IPS-NIHi11 (cell line): Measurements from ENCODE around the gene VPS4A.
"Not testable (repeated sequence)": the region's sequence is repeated elsewhere in the genome, so short reads cannot be mapped to it uniquely, and the experiment has no call there.

Experiments
- DNase-seq: peaks from one replicate; pipeline ENCODE4 v3.0.0; 2012; ENCODE audit warnings: mixed read lengths, low spot score

VPS4A gene

DNA sequence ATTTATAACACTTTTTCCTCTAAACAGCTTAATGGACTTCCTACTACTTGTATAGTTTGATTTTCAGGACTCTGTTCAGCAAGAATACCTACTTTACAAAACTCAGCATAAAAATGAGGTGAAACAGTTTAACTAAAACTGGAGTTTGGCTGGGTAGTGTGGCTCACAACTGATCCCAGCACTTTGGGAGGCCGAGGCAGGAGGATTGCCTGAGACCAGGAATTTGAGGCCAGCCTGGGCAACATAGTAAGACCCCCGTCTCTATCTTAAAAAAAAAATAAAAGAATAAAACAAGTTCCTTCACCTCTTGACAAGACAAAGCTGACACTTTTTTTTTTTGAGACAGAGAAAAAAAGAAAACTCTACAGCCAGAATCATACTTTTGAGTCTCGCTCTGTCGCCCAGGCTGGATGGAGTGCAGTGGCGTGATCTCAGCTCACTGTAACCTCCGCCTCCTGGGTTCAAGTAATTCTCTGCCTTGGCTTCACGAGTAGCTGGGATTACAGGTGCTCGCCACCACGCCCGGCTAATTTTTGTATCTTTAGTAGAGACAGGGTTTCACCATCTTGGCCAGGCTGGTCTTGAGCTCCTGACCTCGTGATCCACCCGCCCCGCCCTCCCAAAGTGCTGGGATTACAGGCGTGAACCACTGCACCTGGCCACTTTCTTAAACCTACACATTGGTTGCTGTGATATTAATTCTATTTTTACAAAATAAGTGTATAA, 16.6 kb downstream of the VPS4A start:
- DNase-seq, result no peak

DNA sequence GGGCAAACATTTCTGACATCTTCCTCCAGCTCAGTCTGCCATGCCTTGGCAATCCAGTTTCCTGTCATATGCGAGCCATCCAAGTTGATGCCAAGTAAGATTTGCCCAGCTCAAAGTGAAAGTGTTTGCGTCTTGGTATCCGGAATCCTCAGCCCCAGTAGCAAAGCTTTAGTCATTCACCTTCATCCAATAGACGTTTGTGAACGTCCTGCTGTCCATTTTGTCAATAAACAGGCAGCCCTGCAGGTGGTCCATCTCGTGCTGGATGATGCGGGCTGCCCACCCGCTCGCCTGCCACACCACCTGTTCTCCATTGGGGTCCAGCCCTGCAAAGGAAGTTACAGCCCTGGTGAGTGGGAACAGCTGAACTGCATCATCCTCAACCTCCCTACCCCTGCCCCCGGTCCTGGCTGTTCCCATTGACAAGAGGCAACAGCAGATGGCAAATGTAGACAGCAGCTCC, 17.7 kb downstream of the VPS4A start:
- no peak for DNase-seq

DNA sequence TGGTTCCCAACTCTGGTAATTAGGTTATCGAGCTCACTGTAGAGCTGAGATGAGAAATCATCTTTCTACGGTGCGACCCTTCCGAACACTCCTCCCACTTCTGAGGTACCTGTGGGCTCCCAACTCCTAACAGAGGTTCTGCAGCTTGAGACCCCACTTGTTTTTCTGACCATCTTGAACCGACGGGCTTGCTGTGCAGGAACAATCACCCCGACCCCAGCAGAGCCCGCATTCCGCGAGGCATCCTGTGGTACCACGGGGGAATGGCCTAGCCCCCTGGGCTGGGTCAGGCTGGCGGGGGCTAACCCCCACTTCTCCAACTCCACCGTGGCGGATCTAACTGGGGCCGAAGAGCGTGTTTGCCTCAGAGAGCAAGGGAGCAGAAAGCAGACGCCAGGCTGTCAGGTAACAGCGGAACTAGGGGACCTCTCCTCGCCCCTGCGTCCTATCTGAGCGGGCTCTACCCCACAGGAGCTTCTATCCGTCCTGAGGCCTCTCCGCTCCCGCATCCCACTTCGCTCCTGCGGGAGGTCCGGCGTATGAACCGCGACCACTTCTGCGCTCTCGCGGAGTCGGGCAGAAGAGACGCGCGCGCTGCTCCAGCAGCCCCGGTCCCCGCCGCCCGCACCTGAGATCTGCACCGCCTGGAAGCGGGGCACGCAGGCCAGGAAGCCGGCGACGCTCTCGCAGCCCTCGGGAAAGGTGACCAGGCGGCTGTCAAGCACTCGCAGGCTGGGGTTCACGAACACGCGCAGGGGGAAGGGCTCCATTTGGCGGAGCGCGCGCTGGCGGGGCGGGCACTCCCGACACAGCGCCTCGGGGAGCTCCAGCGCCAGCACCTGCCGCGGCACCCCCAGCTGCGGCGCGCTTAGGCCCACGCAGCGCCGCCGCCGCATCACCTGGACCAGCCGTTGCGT, 18.5 kb downstream of the VPS4A start:
- no peak for DNase-seq

- DNase-seq, result peak; percentile 98
Measured at GRCh38 chr16:69330286-69331109, 19.3 kb downstream of the VPS4A start, which contains the start of gene PDF. Gene PDF, minus strand, starts transcription at chr16:69330588. Its CDS starts 18 bp downstream, at chr16:69330570.

- DNase-seq, result no peak
Measured at GRCh38 chr16:69334696-69335095, 23.5 kb downstream of the VPS4A start.

DNA sequence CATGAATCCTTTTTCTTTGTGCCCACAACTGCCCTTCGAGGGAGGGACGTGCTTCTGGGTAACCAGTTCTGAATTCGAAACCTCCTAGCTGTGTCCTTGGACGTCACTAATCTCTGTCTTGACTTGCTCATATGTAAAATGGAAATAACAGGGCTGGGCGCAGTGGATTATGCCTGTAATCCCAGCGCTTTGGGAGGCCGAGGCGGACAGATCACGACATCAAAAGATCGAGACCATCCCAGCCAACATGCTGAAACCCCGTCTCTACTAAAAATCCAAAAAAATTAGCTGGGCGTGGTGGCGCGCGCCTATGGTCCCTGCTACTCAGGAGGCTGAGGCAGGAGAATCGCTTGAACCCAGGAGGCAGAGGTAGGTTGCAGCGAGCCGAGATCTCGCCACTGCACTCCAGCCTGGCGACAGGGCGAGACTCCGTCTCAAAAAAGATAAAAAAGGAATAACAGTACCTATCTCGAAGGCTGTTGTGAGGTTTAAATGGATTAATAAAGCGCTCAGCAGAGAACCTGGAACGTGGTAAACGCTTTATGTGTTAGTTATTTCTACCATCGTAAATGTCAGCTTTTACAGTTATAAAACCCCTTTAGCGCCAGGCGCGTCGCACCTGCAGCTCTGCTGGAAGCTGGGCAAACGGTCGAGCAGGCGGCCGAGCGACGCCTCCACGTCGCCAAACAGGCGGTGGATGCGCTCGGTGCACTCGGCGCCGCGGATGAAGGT, 27.6 kb downstream of the VPS4A start:
- no peak for DNase-seq

- peak; percentile 94 for DNase-seq
Measured at GRCh38 chr16:69339289-69340094, 28.3 kb downstream of the VPS4A start, which contains the start of the genes COG8 and NIP7. Gene COG8, minus strand, starts transcription at chr16:69339564. Its CDS starts 12 bp downstream, at chr16:69339552. Gene NIP7, plus strand, starts transcription at chr16:69339772. Its CDS starts 58 bp downstream, at chr16:69339830.

GRCh38 chr16:69340095-69340644, 29.0 kb downstream of the VPS4A start:
- no peak for DNase-seq

- no peak for DNase-seq
Measured at GRCh38 chr16:69344171-69344570, 33.0 kb downstream of the VPS4A start.

- no peak for DNase-seq
Measured at GRCh38 chr16:69345923-69346322, 34.8 kb downstream of the VPS4A start.

GRCh38 chr16:69346683-69347082, 35.5 kb downstream of the VPS4A start:
- no peak for DNase-seq

DNA sequence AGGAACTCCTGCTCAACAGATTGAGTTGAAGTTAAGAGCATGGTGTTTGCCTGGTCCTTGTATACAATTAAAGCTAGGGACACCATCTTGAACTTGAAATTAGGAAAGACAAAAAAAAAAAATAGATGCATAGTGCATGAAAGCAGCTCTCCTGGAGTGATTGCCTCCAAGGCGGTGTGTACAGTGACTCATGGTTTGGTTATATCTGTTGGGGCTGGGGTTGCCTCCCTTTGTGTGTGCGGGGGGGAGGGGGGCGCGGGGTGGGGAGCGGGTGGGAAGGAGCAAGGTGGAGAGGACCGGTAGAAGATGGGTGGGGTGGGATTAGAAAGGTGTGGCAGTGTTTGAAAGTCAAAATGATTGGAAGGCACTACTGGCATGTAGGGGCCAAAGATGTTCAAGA, 37.1 kb downstream of the VPS4A start:
- no peak for DNase-seq

DNA sequence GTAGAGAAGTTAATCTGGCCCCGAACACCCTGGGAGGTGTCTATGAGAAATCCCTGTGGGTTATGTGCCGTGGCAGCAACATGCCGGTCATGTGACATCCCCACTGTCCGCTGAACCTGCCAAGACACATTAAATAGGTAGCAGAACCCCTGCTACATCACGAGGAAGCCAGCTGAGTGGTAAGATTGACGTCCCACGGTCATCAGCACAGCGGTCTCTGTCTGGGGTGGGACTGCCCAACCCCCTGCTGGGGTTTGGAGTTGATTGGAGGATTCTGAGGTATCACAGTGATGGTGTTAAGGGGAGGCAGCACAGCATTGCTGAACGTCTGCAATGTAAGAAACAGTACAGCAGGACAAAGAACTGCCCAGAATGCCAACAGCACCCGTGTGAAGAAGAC, 38.4 kb downstream of the VPS4A start:
- DNase-seq, result no peak

- no peak for DNase-seq
Measured at GRCh38 chr16:69350536-69351133, 39.5 kb downstream of the VPS4A start.

- DNase-seq, result no peak
Measured at GRCh38 chr16:69351309-69352027, 40.3 kb downstream of the VPS4A start, which contains the start of gene TMED6. Gene TMED6, minus strand, starts transcription at chr16:69351786. Its CDS starts 33 bp downstream, at chr16:69351753.

DNA sequence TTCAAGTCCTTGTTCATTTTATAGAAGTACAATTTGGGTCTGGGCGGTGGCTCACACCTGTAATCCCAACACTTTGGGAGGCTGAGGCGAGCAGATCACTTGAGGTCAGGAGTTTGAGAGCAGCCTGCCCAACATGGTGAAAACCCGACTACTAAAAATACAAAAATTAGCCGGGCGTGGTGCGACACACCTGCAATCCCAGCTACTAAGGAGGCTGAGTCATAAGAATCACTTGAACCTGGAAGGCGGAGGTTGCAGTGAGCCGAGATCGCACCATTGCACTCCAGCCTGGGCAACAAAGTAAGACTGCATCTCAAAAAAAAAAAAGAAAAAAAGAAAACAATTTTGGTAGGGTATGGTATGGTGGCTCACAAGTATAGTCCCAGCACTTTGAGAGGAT, 48.9 kb downstream of the VPS4A start:
- DNase-seq, result not testable (repeated sequence)

GRCh38 chr16:69363281-69363717, 52.1 kb downstream of the VPS4A start:
- no peak for DNase-seq

DNA sequence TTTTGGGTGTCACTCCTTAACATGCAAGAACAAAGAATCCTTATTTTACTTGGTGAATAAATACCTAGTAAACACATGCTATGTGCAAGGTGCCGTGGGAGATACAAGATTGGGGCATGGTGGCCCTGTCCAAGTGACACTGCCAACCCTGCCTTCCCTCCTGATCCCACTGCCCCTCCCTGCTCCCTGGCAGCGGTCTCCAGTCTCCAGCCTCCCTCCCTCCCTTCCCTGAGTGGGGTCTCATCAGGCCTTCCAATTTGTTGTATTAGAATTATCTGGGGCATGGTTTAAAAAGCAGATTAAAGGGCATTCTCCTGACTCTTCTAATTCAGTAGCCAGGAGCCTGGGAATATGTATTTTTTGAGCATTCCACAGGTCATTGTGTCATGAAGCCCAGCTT, 52.9 kb downstream of the VPS4A start:
- no peak for DNase-seq

- no peak for DNase-seq
Measured at GRCh38 chr16:69365901-69366300, 54.8 kb downstream of the VPS4A start.
